HUES6 (cell line): ENCODE data around the gene MYMK.

ENCODE experiments used
- H3K27ac ChIP-seq: 2 replicates; pipeline ENCODE4 v1.7.0; 2013; ENCODE audit warnings: low read depth, mild to moderate bottlenecking, low read length, inconsistent platforms
- H3K27me3 ChIP-seq: 2 replicates; pipeline ENCODE4 v1.6.1; 2013; ENCODE audit warnings: low read length; ENCODE audit not compliant: control insufficient read depth, insufficient read depth
- H3K36me3 ChIP-seq: 2 replicates; pipeline ENCODE4 v1.6.1; 2013; ENCODE audit warnings: low read length; ENCODE audit not compliant: control insufficient read depth, insufficient read depth
- H3K4me1 ChIP-seq: 2 replicates; pipeline ENCODE4 v1.6.1; 2013; ENCODE audit warnings: low read length; ENCODE audit not compliant: control insufficient read depth, insufficient read depth
- H3K4me3 ChIP-seq: 2 replicates; pipeline ENCODE4 v1.5.1; 2013; ENCODE audit warnings: low read depth, low read length
- H3K9ac ChIP-seq: one replicate; pipeline ENCODE4 v1.6.1; 2013; ENCODE audit warnings: mild to moderate bottlenecking, low read length
- H3K9me3 ChIP-seq: 2 replicates; pipeline ENCODE4 v1.6.1; 2013; ENCODE audit warnings: low read depth, low read length; ENCODE audit not compliant: control insufficient read depth, insufficient read depth

The MYMK gene

DNA sequence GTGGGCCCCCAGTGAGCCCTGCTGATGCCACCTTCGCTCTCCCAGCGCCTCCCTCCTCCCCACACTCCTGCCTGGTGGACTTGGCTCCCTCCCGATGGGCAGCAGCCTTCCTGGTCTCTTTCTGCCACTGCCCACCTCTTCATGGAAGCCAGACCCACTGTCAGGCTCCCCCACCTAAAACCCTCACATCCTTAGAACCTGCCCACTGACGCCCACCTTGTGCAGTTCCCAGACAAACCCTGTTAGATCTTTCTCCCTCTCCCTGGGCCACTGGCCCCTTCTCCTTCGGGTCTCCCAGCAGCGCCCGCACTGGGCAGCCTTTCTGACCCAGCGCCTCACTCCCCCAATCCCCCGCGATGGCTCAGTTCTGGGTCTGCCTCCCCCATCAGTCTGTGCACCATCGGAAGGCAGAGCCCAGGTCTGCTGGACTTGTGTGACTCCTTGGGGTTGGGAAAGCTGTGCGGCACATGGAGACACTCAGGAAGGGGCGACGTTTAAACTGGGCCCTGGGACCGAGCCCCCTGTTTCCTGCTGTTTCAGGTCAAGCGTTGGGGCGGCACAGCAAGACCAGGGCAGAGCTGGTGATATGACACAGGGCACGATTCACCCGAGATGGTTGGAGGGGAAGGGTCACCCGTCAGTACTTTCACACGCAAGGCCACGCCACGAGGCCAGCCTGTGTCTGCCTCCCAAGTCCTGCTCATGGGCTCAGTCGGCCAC lies 17.4 kb downstream of the MYMK start:
- Histone ChIP-seq H3K27ac (no peak overlapping the region), H3K4me3 (no peak overlapping the region), H3K9me3 (peaks cover 6% of the 10 kb centered on the region), H3K27me3 (no peaks in the 10 kb centered on the region), H3K36me3 (no peaks in the 10 kb centered on the region), H3K9ac (no peak overlapping the region), H3K4me1 (peaks cover 12% of the 10 kb centered on the region)

GRCh38 chr9:133506653-133507038 lies 18.1 kb downstream of the MYMK start:
- Histone ChIP-seq H3K27me3 (no peaks in the 10 kb centered on the region), H3K4me1 (peaks cover 12% of the 10 kb centered on the region), H3K36me3 (no peaks in the 10 kb centered on the region), H3K9me3 (peaks cover 13% of the 10 kb centered on the region), H3K4me3 (no peak overlapping the region), H3K27ac (no peak overlapping the region), H3K9ac (no peak overlapping the region)

DNA sequence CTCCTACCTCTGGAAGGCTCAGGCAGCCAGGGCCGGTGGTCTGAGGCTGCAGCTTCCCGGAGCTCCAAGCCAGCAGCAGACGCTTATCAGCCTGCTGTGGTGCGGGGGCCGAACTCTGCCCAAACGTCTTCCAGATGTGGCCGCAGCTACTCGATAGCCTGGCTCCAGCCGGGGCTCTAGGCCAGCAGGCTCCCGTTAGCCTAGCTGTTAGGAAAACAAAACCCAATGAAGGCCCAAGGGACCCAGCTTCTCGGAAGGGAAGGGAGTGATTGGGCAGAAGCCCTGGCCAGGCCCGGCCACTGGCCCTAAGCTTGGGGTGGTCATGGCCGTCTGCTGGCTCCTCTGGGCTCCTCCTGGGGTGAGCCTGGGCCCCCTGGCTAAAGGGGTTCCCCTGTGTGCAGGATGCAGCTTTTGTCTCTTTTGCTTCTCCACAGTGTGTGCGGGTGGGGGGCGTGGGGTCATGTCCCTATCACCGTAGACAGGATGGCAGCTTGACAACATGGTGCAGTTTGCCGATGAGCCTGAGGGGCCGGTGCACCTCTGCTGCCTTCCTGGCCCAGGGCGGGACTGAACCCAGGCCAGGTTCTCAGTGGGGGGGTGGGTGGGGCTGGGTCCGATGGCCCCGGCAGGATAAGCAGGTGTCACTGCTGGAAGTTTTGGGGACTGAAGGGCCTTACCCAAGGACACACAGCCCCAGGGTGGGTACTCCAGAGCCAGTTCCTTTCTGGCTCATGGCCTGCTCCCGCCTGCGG lies 18.7 kb downstream of the MYMK start:
- no peaks in the 10 kb centered on the region for H3K27me3 ChIP-seq
- H3K9me3 ChIP-seq: peaks cover 19% of the 10 kb centered on the region
- no peak overlapping the region for H3K27ac ChIP-seq
- peaks cover 12% of the 10 kb centered on the region for H3K4me1 ChIP-seq
- no peaks in the 10 kb centered on the region for H3K36me3 ChIP-seq
- no peak overlapping the region for H3K4me3 ChIP-seq
- H3K9ac ChIP-seq: no peak overlapping the region

GRCh38 chr9:133505186-133505830 lies 19.5 kb downstream of the MYMK start:
- Histone ChIP-seq H3K9ac (no peak overlapping the region), H3K36me3 (no peaks in the 10 kb centered on the region), H3K4me1 (peaks cover 12% of the 10 kb centered on the region), H3K27ac (no peak overlapping the region), H3K9me3 (peaks cover 20% of the 10 kb centered on the region), H3K4me3 (no peak overlapping the region), H3K27me3 (no peaks in the 10 kb centered on the region)

- Histone ChIP-seq H3K4me1 (no peaks in the 10 kb centered on the region; the same call in 1 of the 2 replicates), H3K4me3 (no peak overlapping the region), H3K27me3 (no peaks in the 10 kb centered on the region), H3K27ac (no peak overlapping the region), H3K9ac (no peak overlapping the region), H3K36me3 (no peaks in the 10 kb centered on the region), H3K9me3 (peaks cover 20% of the 10 kb centered on the region)
Measured at GRCh38 chr9:133502112-133502511, 22.6 kb downstream of the MYMK start.

DNA sequence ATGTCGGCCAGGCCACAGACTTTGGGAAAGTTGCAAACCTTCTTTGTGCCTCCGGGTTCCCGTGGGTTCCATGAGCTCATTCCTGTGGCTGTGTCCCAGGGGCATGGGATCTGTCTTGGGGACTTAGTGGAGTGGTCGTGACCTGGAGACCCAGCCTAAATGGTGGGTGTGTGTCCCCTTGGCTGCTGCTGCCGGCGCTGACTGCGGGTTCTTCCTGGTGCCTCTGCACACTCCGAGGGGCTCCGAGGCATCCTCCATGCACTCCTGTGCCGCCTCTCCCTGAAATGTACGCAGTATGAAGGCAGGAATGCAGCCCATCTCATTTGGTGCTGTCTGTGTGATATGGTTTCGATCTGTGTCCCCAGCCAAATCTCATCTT lies 24.9 kb downstream of the MYMK start:
- no peaks in the 10 kb centered on the region for H3K4me1 ChIP-seq
- no peak overlapping the region for H3K27ac ChIP-seq
- peaks cover 20% of the 10 kb centered on the region for H3K9me3 ChIP-seq
- H3K9ac ChIP-seq: no peak overlapping the region
- no peaks in the 10 kb centered on the region for H3K36me3 ChIP-seq
- H3K4me3 ChIP-seq: no peak overlapping the region
- H3K27me3 ChIP-seq: no peaks in the 10 kb centered on the region

- peaks cover 20% of the 10 kb centered on the region for H3K9me3 ChIP-seq
- H3K27ac ChIP-seq: no peak overlapping the region
- H3K4me1 ChIP-seq: no peaks in the 10 kb centered on the region
- no peak overlapping the region for H3K4me3 ChIP-seq
- H3K9ac ChIP-seq: no peak overlapping the region
- no peaks in the 10 kb centered on the region for H3K27me3 ChIP-seq
- H3K36me3 ChIP-seq: no peaks in the 10 kb centered on the region
Measured at GRCh38 chr9:133499132-133499891, 25.4 kb downstream of the MYMK start.

- Histone ChIP-seq H3K4me1 (no peaks in the 10 kb centered on the region), H3K27ac (no peak overlapping the region), H3K36me3 (no peaks in the 10 kb centered on the region), H3K9ac (no peak overlapping the region), H3K4me3 (no peak overlapping the region), H3K9me3 (peaks cover 11% of the 10 kb centered on the region), H3K27me3 (no peaks in the 10 kb centered on the region)
Measured at GRCh38 chr9:133496861-133497842, 27.6 kb downstream of the MYMK start.

GRCh38 chr9:133495327-133496293 lies 29.1 kb downstream of the MYMK start:
- no peak overlapping the region for H3K27ac ChIP-seq
- H3K4me1 ChIP-seq: no peaks in the 10 kb centered on the region
- H3K4me3 ChIP-seq: no peak overlapping the region
- H3K27me3 ChIP-seq: no peaks in the 10 kb centered on the region
- no peaks in the 10 kb centered on the region for H3K36me3 ChIP-seq
- no peaks in the 10 kb centered on the region for H3K9me3 ChIP-seq
- no peak overlapping the region for H3K9ac ChIP-seq
